A549 (cell line): ENCODE results near the gene DNMT1. TPM values are rescaled to one million over a fixed set of nuclear protein-coding genes. Genes with fewer than 3 reads are reported as not detected.

Experiments
- ATAC-seq, 2 experiments: fragments of 200-7000 bp in 1 of 2; fragments of >200 bp in 1 of 2; cut with Nextera tagmentation in 1 of 2; cut with Tn5 transposase in 1 of 2; 3 replicates each; pipeline versions ENCODE4 v1.8.0 to v1.9.1; 2018 to 2020; ENCODE audit warnings: mild to moderate bottlenecking in 1 of 2, moderate library complexity in 1 of 2
- CTCF ChIA-PET: fragments of 300-600 bp; sonication (Branson Sonifier 250); formaldehyde crosslinking; extraction: SDS; loops from one replicate; lab custom pipeline; 2021; ENCODE audit warnings: antibody characterized with exemption, inconsistent platforms; lab: Yijun Ruan, JAX
- POLR2A ChIA-PET: fragments of 350-600 bp; formaldehyde crosslinking; extraction: SDS; loops from one replicate; lab custom pipeline; 2021; ENCODE audit warnings: antibody characterized with exemption, inconsistent platforms; lab: Yijun Ruan, JAX
- DNase-seq, 2 experiments: peaks; one replicate each; pipeline versions ENCODE4 v3.0.0 to v3.0.0-alpha.2; 2011 to 2016; ENCODE audit warnings: low read depth in 1 of 2, low spot score in 1 of 2
- FAIRE-seq: peaks from 2 replicates; lab custom pipeline; 2011; peaks lifted over from hg19 to GRCh38; lab: Jason Lieb, UNC
- H3K27ac ChIP-seq, 2 experiments: fragments of >200 bp; sonication (Bioruptor Twin); formaldehyde crosslinking; 3 replicates each; pipeline ENCODE4 v1.5.1; 2016 to 2017
- H3K4me1 ChIP-seq: fragments of >200 bp; sonication (Bioruptor Twin); formaldehyde crosslinking; 3 replicates; pipeline ENCODE4 v1.6.1; 2016
- H3K4me2 ChIP-seq: fragments of >200 bp; sonication (Bioruptor Twin); formaldehyde crosslinking; 3 replicates; pipeline ENCODE4 v1.6.1; 2016
- H3K4me3 ChIP-seq: fragments of >200 bp; sonication (Bioruptor Twin); formaldehyde crosslinking; 3 replicates; pipeline ENCODE4 v1.5.1; 2016
- H3K9me3 ChIP-seq: fragments of >200 bp; sonication (Bioruptor Twin); formaldehyde crosslinking; 3 replicates; pipeline ENCODE4 v1.6.1; 2016
- CBX8 ChIP-seq: fragments of 200-600 bp; sonication (generic); IDR thresholded peaks from 2 replicates; pipeline ENCODE4 v1.6.1; 2016
- CHD4 ChIP-seq: fragments of 200-600 bp; sonication (generic); IDR thresholded peaks from 2 replicates; pipeline ENCODE4 v1.6.1; 2016; ENCODE audit warnings: antibody characterized with exemption, mild to moderate bottlenecking, borderline replicate concordance
- ELK1 ChIP-seq: fragments of 150-350 bp; IDR thresholded peaks from 2 replicates; pipeline ENCODE4 v1.6.1; 2014; ENCODE audit warnings: low read depth, mild to moderate bottlenecking, low read length
- EP300 ChIP-seq, 2 experiments: fragments of >200 bp; sonication (Bioruptor Twin); formaldehyde crosslinking; IDR thresholded peaks; 2 replicates in 1 of 2; 3 replicates in 1 of 2; pipeline ENCODE4 v1.6.1; 2016 to 2017
- FOSB ChIP-seq: fragments of 250-450 bp; sonication (Bioruptor Pico); IDR thresholded peaks from 2 replicates; pipeline ENCODE4 v1.5.0; 2020; ENCODE audit warnings: mild to moderate bottlenecking, moderate library complexity
- FOSL2 ChIP-seq, 2 experiments: fragments of 450-650 bp in 1 of 2; fragments of >200 bp in 1 of 2; sonication (Bioruptor Twin) in 1 of 2; formaldehyde crosslinking; IDR thresholded peaks; 2 replicates each; pipeline versions ENCODE4 v1.5.0 to v1.6.1; 2016 to 2020; ENCODE audit warnings: mild to moderate bottlenecking in 1 of 2, moderate library complexity in 1 of 2
- HOXA7 ChIP-seq: fragments of 250-450 bp; sonication (Bioruptor Pico); IDR thresholded peaks from 2 replicates; pipeline ENCODE4 v1.5.0; 2020; ENCODE audit warnings: mild to moderate bottlenecking, moderate library complexity
- JUNB ChIP-seq: fragments of >200 bp; sonication (Bioruptor Twin); formaldehyde crosslinking; IDR thresholded peaks from 2 replicates; pipeline ENCODE4 v1.6.1; 2016
- PBX3 ChIP-seq: IDR thresholded peaks from 2 replicates; pipeline ENCODE4 v1.6.1; 2012
- RAD21 ChIP-seq, 2 experiments: fragments of >200 bp in 1 of 2; sonication (Bioruptor Twin) in 1 of 2; formaldehyde crosslinking in 1 of 2; IDR thresholded peaks in 1 of 2; conservative IDR thresholded peaks in 1 of 2; 2 replicates in 1 of 2; 3 replicates in 1 of 2; pipeline ENCODE4 v1.6.1; 2012 to 2018; ENCODE audit warnings: inconsistent platforms in 1 of 2
- RCOR1 ChIP-seq: fragments of 150-350 bp; IDR thresholded peaks from 2 replicates; pipeline ENCODE4 v1.6.1; 2014; ENCODE audit warnings: antibody characterized with exemption, low read length, low read depth
- REST ChIP-seq: fragments of 200-600 bp; sonication (generic); IDR thresholded peaks from 2 replicates; pipeline ENCODE4 v1.6.1; 2016; ENCODE audit warnings: antibody characterized with exemption, mild to moderate bottlenecking, moderate library complexity
- RNF2 ChIP-seq: fragments of 200-600 bp; sonication (generic); IDR thresholded peaks from 2 replicates; pipeline ENCODE4 v1.6.1; 2016; ENCODE audit warnings: low read depth, mild to moderate bottlenecking, antibody characterized with exemption, moderate library complexity, borderline replicate concordance
- SMC3 ChIP-seq: fragments of >200 bp; sonication (Bioruptor Twin); formaldehyde crosslinking; IDR thresholded peaks from 3 replicates; pipeline ENCODE4 v1.6.1; 2018; ENCODE audit warnings: inconsistent platforms
- SREBF2 ChIP-seq: fragments of 450-650 bp; IDR thresholded peaks from 2 replicates; pipeline ENCODE4 v1.6.1; 2014; ENCODE audit warnings: mild to moderate bottlenecking, moderate library complexity
- TP53 ChIP-seq: fragments of 250-450 bp; sonication (Bioruptor Pico); IDR thresholded peaks from 2 replicates; pipeline ENCODE4 v1.5.0; 2021; ENCODE audit warnings: mild to moderate bottlenecking, moderate library complexity
- USF2 ChIP-seq: fragments of 450-650 bp; IDR thresholded peaks from 2 replicates; pipeline ENCODE4 v1.6.1; 2014; ENCODE audit warnings: antibody characterized with exemption
- ZFP36 ChIP-seq: fragments of 450-650 bp; IDR thresholded peaks from 2 replicates; pipeline ENCODE4 v1.6.1; 2014; ENCODE audit warnings: borderline replicate concordance; ENCODE audit not compliant: partially characterized antibody
- WGBS: methylation state at CpG from one replicate; pipeline ENCODE4 v1.1.6; 2017; ENCODE audit errors: missing lambda C conversion rate; 5-methylcytosine and 5-hydroxymethylcytosine counted together
- polyA plus RNA-seq, 4 experiments: library from polyadenylated mRNA; depleted of rRNA in 3 of 4; stranded (reverse); fragments of >200 nt; fragmentation: RNase III in 1 of 4; extraction: RNeasy Plus Mini Kit Qiagen cat#74134 plus additional on column Dnase treatment in 1 of 4; gene quantifications; 2 replicates in 3 of 4; 3 replicates in 1 of 4; pipeline ENCODE4 v1.2.3, GENCODE V29; 2011 to 2017
- TF ChIP-seq, protein P1 (sequence below): fragments of >200 bp; sonication (Bioruptor Twin); formaldehyde crosslinking; IDR thresholded peaks from 3 replicates; pipeline ENCODE4 v1.6.1; 2016

The DNMT1 gene
- polyA plus RNA-seq, 2 of the 4 experiments (the other 2 are of a cell fraction), result 85.2 to 86.2 TPM

DNA sequence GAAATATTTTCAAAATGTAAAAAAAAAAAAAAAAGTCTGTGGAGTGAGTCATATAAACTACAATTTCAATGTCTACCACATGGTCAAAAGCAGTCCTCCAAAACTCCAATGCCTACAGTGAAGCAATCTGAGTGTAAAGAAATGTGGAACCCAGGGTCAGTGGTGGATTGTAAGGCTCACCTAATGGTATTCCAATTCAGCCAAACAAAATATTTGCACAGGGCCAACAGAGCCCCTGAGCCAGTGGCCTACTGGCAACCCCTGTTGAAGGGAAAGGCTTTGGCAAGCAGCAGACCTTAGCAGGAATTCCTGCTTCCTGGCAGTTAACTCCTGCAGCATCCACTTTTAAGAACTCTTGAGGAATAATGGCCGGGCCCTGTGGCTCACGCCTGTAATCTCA lies 3.4 kb downstream of the DNMT1 start (continued):
- TF ChIP-seq REST (no peak), SREBF2 (no peak), SMC3 (no peak), HOXA7 (CRISPR knock-in tag) (no peak), TP53 (CRISPR knock-in tag) (no peak), CHD4 (no peak), RCOR1 (no peak)
- TF ChIP-seq, all 56 proteins: peak for 0

DNA sequence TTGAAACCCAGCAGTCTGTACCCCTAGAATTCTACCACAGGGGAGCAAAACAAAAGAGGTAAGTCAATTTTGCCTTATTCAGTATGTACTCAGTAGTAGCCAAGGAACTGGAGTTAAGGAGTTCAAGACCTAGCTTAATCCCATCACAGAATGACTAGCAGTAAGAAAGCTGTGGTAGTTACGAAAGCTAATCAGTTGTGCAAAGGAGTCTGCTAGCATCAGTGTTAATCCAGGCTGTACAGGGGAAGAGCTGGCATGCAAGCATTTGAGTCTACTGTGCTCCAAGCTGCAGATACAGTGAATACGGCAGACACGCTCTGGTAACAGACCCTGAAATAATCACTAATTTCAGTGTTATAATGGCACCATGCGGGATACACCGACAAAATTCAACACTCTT lies 4.7 kb downstream of the DNMT1 start:
- no peak for DNase-seq
- H3K4me1 ChIP-seq, result peaks cover 12% of the 10 kb centered on the region
- no peak overlapping the region for H3K4me3 ChIP-seq
- no peaks in the 10 kb centered on the region for H3K9me3 ChIP-seq
- ChIA-PET POLR2A (no interaction called here), CTCF (no interaction called here)
- TF ChIP-seq ZFP36 (no peak), EP300 (IDR thresholded peaks at IDR 0.05) (no peak), RNF2 (no peak), CBX8 (no peak), RAD21 (conservative IDR thresholded peaks at IDR 0.05 in 1 of 2, IDR thresholded peaks at IDR 0.05 in 1 of 2) (no peak), SMC3 (no peak)
- TF ChIP-seq, protein P1, sequence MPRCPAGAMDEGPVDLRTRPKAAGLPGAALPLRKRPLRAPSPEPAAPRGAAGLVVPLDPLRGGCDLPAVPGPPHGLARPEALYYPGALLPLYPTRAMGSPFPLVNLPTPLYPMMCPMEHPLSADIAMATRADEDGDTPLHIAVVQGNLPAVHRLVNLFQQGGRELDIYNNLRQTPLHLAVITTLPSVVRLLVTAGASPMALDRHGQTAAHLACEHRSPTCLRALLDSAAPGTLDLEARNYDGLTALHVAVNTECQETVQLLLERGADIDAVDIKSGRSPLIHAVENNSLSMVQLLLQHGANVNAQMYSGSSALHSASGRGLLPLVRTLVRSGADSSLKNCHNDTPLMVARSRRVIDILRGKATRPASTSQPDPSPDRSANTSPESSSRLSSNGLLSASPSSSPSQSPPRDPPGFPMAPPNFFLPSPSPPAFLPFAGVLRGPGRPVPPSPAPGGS, result no peak
- no peak for ATAC-seq
- H3K4me2 ChIP-seq, result no peak overlapping the region
- no peak overlapping the region for H3K27ac ChIP-seq
- FAIRE-seq, result no peak
- 94% methylated on average over 5 of the region's 5 CpGs for whole genome bisulfite sequencing

GRCh38 chr19:10189616-10190015 lies 5.1 kb downstream of the DNMT1 start:
- CTCF ChIA-PET, result no interaction called here
- Histone ChIP-seq H3K9me3 (no peaks in the 10 kb centered on the region), H3K4me1 (peaks cover 12% of the 10 kb centered on the region), H3K4me2 (no peak overlapping the region), H3K27ac (no peak overlapping the region), H3K4me3 (no peak overlapping the region)
- DNase-seq, result no peak
- no peak for FAIRE-seq
- WGBS, result 84% methylated on average over 5 of the region's 5 CpGs
- TF ChIP-seq PBX3, result no peak
- TF ChIP-seq FOSB (CRISPR knock-in tag), result no peak
- TF ChIP-seq JUNB, result no peak
- no peak for TF ChIP-seq REST
- no peak for TF ChIP-seq USF2
- TF ChIP-seq FOSL2 (IDR thresholded peaks at IDR 0.05), result no peak
- TF ChIP-seq FOSL2 (CRISPR knock-in tag; IDR thresholded peaks at IDR 0.05), result no peak
- no peak for TF ChIP-seq ELK1
- ATAC-seq, result no peak
- POLR2A ChIA-PET, result no interaction called here
